Prostate gland (tissue), 2 donors: Measurements from ENCODE around the gene PLPPR2.

Source experiments
- POLR2A ChIP-seq: fragments of 450-650 bp; IDR thresholded peaks from one replicate; pipeline ENCODE4 v1.6.1; 2016; ENCODE audit warnings: antibody characterized with exemption, mild to moderate bottlenecking
- POLR2AphosphoS5 ChIP-seq: sonication (generic); formaldehyde crosslinking; IDR thresholded peaks from one replicate; pipeline ENCODE4 v1.6.1; 2017; ENCODE audit warnings: antibody characterized with exemption
- TF ChIP-seq, protein P1 (sequence below), 4 experiments: fragments of 200-600 bp in 2 of 4; fragments of 450-650 bp in 2 of 4; sonication (generic) in 2 of 4; IDR thresholded peaks; 1 replicate in 3 of 4; 2 replicates in 1 of 4; pipeline ENCODE4 v1.5.1; 2016 to 2019; ENCODE audit warnings: antibody characterized with exemption in 4 of 4, mild to moderate bottlenecking in 2 of 4, moderate library complexity in 2 of 4

GRCh38 chr19:11365557-11366117 lies 10.4 kb downstream of the PLPPR2 start:
- TF ChIP-seq, protein P1, sequence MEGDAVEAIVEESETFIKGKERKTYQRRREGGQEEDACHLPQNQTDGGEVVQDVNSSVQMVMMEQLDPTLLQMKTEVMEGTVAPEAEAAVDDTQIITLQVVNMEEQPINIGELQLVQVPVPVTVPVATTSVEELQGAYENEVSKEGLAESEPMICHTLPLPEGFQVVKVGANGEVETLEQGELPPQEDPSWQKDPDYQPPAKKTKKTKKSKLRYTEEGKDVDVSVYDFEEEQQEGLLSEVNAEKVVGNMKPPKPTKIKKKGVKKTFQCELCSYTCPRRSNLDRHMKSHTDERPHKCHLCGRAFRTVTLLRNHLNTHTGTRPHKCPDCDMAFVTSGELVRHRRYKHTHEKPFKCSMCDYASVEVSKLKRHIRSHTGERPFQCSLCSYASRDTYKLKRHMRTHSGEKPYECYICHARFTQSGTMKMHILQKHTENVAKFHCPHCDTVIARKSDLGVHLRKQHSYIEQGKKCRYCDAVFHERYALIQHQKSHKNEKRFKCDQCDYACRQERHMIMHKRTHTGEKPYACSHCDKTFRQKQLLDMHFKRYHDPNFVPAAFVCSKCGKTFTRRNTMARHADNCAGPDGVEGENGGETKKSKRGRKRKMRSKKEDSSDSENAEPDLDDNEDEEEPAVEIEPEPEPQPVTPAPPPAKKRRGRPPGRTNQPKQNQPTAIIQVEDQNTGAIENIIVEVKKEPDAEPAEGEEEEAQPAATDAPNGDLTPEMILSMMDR (IDR thresholded peaks at IDR 0.05) = no peak
- TF ChIP-seq POLR2AphosphoS5 (no peak), POLR2A (no peak)
